Adipose tissue (tissue), 3 donors: Measurements from ENCODE around the gene NBAS. TPM values are rescaled to one million over a fixed set of nuclear protein-coding genes. Genes with fewer than 3 reads are reported as not detected.
"Not testable (repeated sequence)": the region's sequence is repeated elsewhere in the genome, so short reads cannot be mapped to it uniquely, and the experiment has no call there.

ENCODE experiments used
- H3K27ac ChIP-seq: one replicate; pipeline ENCODE4 v1.5.1; 2013; ENCODE audit warnings: low read depth, low read length
- WGBS, 3 donors: extraction: QIAGEN DNeasy Blood & Tissue Kit; methylation state at CpG; one replicate each; pipeline ENCODE4 v1.1.7; 2013; 5-methylcytosine and 5-hydroxymethylcytosine counted together
- polyA plus RNA-seq, 3 donors: library from polyadenylated mRNA; stranded (reverse); fragments of 200-250 nt; gene quantifications; one replicate each; pipeline ENCODE4 v1.2.3, GENCODE V29; 2013
- donor health status: healthy with polysubstance abuse.
- donor health status: Bipolar disorder and iron deficiency.
- donor health status: healthy.

NBAS gene
- polyA plus RNA-seq, 3 donors = 12.7 to 19.8 (median 16.7) TPM

GRCh38 chr2:15507061-15507460, 54.1 kb downstream of the NBAS start:
- WGBS, 3 donors = 82 to 86% (median 84%) methylated on average over 1 of the region's 1 CpG
- no peak overlapping the region for H3K27ac ChIP-seq

- no peak overlapping the region for H3K27ac ChIP-seq
- WGBS, 3 donors = 88 to 91% (median 89%) methylated on average over 2 of the region's 2 CpGs
Observed at GRCh38 chr2:15506229-15506819, 54.8 kb downstream of the NBAS start.

- 89 to 95% (median 94%) methylated on average over 3 of the region's 3 CpGs for WGBS, 3 donors
- H3K27ac ChIP-seq = no peak overlapping the region
Observed at GRCh38 chr2:15504882-15505663, 56.1 kb downstream of the NBAS start.

DNA sequence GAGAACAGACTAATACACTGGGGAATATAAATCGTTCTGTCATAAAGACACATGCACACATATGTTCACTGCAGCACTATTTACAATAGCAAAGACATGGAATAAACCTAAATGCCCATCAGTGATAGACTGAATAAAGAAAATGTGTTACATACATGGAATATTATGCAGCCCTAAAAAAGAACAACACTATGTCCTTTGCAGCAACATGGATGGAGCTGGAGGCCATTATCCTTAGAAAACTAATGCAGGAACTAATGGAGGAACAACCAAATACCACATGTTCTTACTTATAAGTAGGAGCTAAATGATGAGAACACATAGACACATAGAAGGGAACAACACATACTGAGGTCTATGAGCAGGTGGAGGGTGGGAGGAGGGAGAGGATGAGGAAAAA, 61.9 kb downstream of the NBAS start:
- 99 to 100% (median 100%) methylated on average over 1 of the region's 1 CpG for WGBS, 3 donors
- not testable (repeated sequence) for H3K27ac ChIP-seq

DNA sequence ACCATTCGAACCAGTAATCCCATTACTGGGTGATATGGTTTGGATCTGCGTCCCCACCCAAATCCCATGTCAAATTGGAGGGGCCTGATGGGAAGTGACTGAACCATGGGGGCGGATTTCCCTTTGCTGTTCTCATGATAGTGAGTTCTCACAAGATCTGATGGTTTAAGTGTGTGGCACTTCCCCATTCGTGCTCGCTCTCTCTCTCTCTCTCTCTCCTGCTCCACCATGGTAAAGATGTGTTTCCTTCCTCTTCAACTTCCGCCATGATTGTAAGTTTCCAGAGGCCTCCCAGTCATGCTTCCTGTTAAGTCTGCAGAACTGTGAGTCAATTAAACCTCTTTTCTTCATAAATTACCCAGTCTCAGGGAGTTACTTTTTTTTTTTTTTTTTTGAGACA, 62.6 kb downstream of the NBAS start:
- H3K27ac ChIP-seq = no peak overlapping the region
- WGBS, 3 donors = 77 to 95% (median 91%) methylated on average over 6 of the region's 6 CpGs

- WGBS, 3 donors = 85 to 90% (median 88%) methylated on average over 5 of the region's 5 CpGs
- H3K27ac ChIP-seq = no peak overlapping the region
Observed at GRCh38 chr2:15494877-15495276, 66.3 kb downstream of the NBAS start.

DNA sequence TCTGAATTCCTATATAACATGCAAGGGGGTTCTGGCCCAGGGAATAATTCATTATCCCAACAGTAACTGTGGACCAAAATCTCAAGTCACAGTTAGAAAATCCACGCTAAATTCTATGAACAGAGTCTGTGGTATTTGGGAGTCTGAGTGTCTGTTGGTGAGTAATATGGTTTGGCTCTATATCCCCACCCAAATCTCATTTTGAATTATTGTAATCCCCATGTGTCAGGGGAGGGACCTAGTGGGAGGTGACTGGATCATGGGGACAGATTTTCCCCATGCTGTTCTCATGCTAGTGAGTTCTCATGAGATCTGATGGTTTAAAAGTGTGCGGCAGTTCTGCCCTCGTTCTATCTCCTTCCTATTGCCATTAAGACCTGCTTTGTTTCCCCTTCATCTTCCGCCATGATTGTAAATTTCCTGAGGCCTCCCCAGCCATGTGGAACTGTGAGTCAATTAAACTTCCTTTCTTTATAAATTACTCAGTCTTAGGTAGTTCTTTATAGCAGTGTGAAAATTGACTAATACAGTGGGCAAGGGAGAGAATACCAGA, 68.3 kb downstream of the NBAS start:
- H3K27ac ChIP-seq = no peak overlapping the region
- 89 to 97% (median 90%) methylated on average over 4 of the region's 4 CpGs for WGBS, 3 donors

- 98% methylated on average over 2 of the region's 2 CpGs for WGBS, 3 donors
- no peak overlapping the region for H3K27ac ChIP-seq
Observed at GRCh38 chr2:15486770-15487169, 74.4 kb downstream of the NBAS start.

DNA sequence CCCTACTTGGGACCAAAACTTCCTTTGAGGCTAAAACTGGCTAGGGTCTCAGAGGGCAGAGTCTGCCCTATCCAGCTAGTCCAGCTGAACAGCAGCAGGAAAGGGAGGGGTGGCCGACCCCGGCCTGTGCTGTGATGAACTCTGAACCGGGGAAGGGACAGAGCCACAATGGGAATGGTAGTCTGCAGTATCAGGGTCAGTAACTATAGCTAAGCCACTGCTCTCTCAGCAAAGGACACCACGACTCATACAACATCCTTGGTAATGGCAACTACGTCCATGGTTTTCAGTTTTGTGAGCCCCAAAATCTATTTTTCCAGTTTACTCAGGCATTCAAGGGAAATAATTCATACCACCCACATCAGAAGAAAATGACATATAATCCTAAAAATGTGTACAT, 75.2 kb downstream of the NBAS start:
- 94 to 95% (median 94%) methylated on average over 5 of the region's 5 CpGs for WGBS, 3 donors
- no peak overlapping the region for H3K27ac ChIP-seq

- no peak overlapping the region for H3K27ac ChIP-seq
- 97 to 99% (median 98%) methylated on average over 3 of the region's 3 CpGs for WGBS, 3 donors
Observed at GRCh38 chr2:15481000-15481399, 80.1 kb downstream of the NBAS start.

- H3K27ac ChIP-seq = no peak overlapping the region
Observed at GRCh38 chr2:15480552-15480951, 80.6 kb downstream of the NBAS start.

DNA sequence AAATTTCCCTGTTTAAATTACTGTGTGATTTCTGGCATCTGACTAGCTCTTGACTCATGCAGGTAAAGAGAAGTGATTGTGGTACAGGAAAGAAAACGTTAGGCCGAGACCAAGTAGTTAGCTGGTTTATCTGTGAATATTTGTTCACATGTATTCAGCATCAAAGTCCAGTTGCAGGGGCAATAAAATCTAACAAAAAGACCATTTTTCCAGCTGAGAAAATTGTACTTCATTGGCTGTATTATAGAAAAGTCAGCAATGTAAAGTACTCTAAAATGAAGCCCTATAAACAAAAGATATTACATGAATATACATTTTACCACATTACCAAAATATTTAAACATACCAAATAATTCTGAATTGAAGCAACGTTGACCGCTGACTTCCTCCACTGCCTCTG, 88.3 kb downstream of the NBAS start:
- 91 to 94% (median 93%) methylated on average over 4 of the region's 4 CpGs for WGBS, 3 donors
- H3K27ac ChIP-seq = no peak overlapping the region

DNA sequence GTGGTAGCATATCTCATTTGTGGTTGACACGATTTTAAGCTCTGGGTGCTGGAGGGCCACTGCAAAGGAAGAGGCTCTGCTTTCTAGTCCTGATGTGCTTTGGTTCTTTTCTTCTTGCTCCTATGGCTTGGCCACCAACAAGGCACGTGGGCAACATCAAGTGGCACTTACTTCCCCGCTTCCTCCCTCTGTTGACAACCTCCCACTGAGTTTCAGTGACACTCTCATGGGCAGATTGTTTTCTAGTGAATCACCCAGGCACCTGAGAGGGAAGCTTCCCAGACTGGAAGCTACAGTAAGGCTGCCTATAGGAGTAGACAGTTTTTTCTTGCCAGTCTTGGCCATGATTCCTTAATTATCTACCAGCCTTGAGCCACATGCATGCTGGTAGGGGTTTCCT, 89.0 kb downstream of the NBAS start:
- WGBS, 3 donors = 91 to 94% (median 91%) methylated on average over 3 of the region's 3 CpGs
- no peak overlapping the region for H3K27ac ChIP-seq

- WGBS, 3 donors = 87 to 94% (median 90%) methylated on average over 2 of the region's 2 CpGs
- H3K27ac ChIP-seq = no peak overlapping the region
Observed at GRCh38 chr2:15471606-15472005, 89.5 kb downstream of the NBAS start.

DNA sequence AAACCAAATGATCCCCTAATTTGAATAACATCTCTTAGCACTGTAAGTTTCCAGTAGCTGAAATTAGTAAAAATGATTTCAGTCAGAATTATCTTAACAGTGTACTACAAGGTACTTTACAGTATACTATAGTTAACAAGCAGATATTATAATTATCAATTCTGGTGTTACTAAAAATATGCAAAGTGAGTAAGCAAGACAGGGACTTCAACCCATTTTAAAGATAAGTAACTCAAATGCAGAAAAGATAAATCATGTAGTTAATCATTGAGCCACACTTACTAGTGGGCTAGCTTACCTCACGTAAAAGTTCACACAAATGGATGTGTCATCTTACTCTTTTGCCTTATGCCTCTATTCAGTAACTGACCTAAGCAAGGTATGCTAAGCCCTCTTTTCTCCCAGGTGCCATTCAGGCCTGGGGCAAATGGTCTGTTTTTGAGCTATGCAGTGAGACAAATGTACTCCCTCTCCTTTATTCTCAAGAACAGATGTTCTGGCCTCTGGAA, 101.0 kb downstream of the NBAS start:
- 73 to 100% (median 93%) methylated on average over 1 of the region's 1 CpG for WGBS, 3 donors
- H3K27ac ChIP-seq = no peak overlapping the region

DNA sequence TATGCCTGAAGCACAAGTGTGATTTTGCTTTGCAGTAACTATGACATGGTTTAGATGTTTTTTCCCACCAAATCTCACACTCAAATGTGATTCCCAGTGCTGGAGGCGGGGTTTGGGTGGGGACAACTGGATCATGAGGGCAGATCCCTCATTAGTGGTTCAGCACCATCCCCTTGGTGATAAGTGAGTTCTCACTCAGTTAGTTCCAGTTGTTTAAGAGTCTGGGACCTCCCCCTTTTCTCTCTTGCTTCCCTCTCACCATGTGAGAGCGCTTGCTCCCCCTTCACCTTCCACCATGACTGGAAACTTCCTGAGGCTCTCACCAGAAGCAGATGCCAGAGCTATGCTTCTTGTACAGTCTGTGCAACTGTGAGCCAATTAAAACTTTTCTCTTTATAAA, 102.9 kb downstream of the NBAS start:
- no peak overlapping the region for H3K27ac ChIP-seq
- WGBS, 3 donors = 98 to 100% (median 98%) methylated on average over 2 of the region's 2 CpGs

DNA sequence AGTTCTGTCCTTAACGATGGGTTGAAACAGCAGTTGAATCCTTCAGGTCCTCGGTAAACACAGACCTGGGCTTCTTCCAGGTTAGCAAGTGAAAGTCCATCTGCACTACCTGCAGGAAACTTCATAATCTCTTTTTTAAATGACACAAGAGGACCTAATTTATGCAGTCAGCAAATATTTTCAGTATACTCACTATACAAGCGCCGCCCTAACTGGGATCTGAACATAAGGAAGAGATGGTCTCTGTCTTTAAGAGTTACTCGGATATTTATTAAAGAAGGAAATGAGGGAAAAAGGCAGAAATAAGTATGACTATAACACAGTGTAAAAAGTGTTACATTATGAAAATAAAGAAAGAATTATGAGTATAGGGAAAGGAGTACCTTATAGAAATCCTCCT, 103.3 kb downstream of the NBAS start:
- no peak overlapping the region for H3K27ac ChIP-seq
- WGBS, 3 donors = 80 to 89% (median 88%) methylated on average over 5 of the region's 5 CpGs

DNA sequence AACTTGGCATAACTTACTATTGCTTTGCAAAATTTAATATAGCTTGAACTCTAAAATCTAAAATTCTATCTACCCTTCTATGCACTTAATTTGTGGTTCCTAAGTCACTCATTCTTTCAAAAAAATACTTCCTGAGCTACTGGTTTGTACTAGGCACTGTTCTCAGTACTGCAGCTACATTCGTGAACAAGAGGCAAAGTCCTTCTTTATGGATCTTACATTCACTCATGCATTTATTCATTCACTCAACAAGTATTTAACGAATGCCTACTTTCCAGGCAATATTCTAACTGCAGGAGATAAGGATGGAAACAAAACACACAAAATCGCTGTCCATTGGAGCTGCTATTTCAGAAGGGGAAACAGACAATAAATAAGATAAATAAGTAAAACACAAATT, 104.8 kb downstream of the NBAS start:
- 58 to 82% (median 77%) methylated on average over 3 of the region's 3 CpGs for WGBS, 3 donors
- no peak overlapping the region for H3K27ac ChIP-seq

DNA sequence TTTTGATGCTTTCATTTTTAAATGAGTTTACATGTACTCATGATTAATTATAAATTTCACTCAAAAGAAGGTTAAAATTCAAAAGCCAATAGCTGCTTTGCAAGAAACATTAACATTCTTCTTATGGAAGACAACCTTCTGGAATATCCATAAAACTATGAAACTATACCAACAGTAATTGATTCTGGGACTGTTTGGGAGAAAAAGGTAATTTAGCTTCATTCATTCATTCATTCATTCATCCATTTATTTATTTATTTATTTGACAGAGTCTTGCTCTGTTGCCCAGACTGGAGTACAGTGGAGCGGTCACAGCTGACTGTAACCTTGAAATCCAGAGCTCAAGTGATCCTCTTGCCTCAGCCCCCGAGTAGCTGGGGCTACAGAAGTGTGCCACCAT, 110.3 kb downstream of the NBAS start:
- WGBS, 3 donors = 97 to 100% (median 99%) methylated on average over 2 of the region's 2 CpGs

More for the DNA sequence above, 110.3 kb downstream of the NBAS start:
- H3K27ac ChIP-seq = no peak overlapping the region
